Transverse colon (tissue), 4 donors: ENCODE measurements around the gene PRRT3.

Experiments used
- EP300 ChIP-seq: sonication (generic); formaldehyde crosslinking; IDR thresholded peaks from one replicate; pipeline ENCODE4 v1.6.1; 2017; ENCODE audit warnings: antibody characterized with exemption, low read depth
- POLR2A ChIP-seq: fragments of 450-650 bp; IDR thresholded peaks from one replicate; pipeline ENCODE4 v1.6.1; 2016; ENCODE audit warnings: antibody characterized with exemption, mild to moderate bottlenecking, moderate library complexity
- POLR2AphosphoS5 ChIP-seq, 3 donors: sonication (generic); formaldehyde crosslinking; IDR thresholded peaks; one replicate each; pipeline ENCODE4 v1.6.1; 2016; ENCODE audit warnings: antibody characterized with exemption in 3 of 3
- TF ChIP-seq, protein P1 (sequence below), 5 experiments: fragments of 200-600 bp in 3 of 5; fragments of 450-650 bp in 2 of 5; sonication (generic) in 3 of 5; IDR thresholded peaks; 1 replicate in 2 of 5; 2 replicates in 3 of 5; pipeline ENCODE4 v1.5.1; 2016 to 2017; ENCODE audit warnings: antibody characterized with exemption in 5 of 5, inconsistent platforms in 3 of 5, mild to moderate bottlenecking in 2 of 5, moderate library complexity in 1 of 5

DNA sequence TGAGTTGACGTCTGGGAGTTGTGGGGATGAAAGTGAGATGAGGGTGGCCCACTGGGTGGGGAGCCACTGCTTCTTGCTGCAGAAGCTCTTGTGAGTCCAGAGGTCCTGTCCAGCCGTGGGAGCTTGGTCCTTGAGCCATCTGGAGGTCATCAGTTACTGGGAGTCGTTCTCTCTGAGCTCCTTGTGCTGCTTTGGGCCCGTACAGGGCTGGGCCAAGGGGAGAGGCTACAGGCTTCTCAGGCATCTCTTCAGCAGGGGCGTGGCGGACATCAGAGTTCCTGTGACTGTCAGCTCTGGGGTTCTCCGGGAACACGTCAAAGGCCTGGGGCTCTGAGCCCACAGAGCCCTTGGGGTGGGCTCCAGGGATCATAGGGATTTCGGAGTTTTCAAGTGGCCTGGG is 2.6 kb downstream of the PRRT3 start:
- TF ChIP-seq, protein P1, sequence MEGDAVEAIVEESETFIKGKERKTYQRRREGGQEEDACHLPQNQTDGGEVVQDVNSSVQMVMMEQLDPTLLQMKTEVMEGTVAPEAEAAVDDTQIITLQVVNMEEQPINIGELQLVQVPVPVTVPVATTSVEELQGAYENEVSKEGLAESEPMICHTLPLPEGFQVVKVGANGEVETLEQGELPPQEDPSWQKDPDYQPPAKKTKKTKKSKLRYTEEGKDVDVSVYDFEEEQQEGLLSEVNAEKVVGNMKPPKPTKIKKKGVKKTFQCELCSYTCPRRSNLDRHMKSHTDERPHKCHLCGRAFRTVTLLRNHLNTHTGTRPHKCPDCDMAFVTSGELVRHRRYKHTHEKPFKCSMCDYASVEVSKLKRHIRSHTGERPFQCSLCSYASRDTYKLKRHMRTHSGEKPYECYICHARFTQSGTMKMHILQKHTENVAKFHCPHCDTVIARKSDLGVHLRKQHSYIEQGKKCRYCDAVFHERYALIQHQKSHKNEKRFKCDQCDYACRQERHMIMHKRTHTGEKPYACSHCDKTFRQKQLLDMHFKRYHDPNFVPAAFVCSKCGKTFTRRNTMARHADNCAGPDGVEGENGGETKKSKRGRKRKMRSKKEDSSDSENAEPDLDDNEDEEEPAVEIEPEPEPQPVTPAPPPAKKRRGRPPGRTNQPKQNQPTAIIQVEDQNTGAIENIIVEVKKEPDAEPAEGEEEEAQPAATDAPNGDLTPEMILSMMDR (IDR thresholded peaks at IDR 0.05), result no peak
- TF ChIP-seq POLR2A (no peak), EP300 (no peak), POLR2AphosphoS5 (IDR thresholded peaks at IDR 0.05) (no peak)
